Hematopoietic multipotent progenitor cell treated with erythropoietin and hydrocortisone succinate and interleukin-3 and kit ligand, for 4 days (in vitro differentiated cells): ENCODE results near the gene EHBP1L1.
"Not testable (repeated sequence)": the region's sequence is repeated elsewhere in the genome, so short reads cannot be mapped to it uniquely, and the experiment has no call there.

Experiments
- DNase-seq: peaks from one replicate; pipeline ENCODE4 v3.0.0-alpha.2; 2015

The EHBP1L1 gene

DNA sequence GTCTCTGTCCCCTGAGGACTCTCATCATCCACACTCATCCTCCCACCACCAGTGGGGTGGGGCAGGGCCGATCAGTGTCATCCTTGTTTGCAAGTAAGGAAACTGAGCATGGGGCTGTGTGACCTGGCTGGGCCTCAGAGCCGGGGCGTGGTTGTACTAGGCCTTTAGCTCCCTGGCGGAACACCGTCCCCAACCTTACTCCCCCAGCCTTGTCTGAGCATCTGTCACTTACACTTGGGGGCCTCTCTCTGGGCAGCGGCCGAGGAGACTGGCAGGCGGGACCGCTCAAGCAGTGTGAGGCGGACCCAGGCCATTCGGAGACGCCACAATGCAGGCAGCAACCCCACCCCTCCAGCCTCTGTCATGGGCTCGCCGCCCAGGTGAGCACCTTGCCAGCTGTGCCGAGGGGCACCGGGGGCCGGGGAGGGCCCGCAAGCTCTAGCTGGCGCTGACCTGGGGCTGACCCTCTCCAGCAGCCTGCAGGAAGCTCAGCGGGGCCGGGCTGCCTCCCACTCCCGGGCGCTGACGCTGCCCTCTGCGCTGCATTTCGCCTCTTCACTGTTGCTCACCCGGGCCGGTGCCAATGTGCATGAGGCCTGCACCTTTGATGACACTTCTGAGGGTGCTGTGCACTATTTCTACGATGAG lies 43.6 kb downstream of the EHBP1L1 start:
- no peak for DNase-seq

DNA sequence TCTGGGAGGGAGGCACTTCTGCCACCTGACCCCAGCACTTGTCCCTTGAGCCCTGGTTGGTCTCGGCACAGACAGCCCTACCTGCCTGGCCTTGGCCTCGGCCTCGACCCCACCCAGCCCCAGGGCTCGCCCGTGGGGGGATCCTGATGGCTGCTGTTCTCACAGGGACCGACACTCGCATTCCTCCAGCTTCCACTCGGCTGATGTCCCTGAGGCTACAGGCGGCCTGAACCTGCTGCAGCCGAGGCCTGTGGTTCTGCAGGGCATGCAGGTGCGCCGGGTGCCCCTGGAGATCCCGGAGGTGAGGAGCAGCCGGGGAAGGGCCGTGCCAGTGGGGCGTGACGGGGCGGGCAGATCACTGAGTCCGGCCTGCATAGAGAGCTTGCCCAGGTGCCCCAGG lies 44.8 kb downstream of the EHBP1L1 start:
- no peak for DNase-seq

DNA sequence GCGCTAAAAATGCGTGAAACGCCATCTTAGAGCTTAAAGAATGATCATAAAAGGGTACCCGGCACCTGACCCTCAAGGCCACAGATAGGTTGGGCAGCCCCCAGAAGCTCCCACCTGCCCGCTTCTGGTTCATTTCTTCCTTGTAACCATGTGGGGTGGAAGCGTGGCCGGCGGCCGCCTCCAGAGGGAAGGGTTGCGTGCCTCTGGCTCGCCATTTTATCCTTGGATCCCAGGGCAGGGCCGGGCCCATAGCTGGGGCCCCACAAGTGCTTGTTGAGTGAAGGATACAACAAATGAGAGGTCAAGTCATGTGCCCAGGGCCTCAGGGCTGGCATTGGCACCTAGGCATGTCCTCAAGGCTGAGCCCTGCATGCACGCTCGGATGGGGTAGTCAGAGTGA lies 45.6 kb downstream of the EHBP1L1 start:
- no peak for DNase-seq

DNA sequence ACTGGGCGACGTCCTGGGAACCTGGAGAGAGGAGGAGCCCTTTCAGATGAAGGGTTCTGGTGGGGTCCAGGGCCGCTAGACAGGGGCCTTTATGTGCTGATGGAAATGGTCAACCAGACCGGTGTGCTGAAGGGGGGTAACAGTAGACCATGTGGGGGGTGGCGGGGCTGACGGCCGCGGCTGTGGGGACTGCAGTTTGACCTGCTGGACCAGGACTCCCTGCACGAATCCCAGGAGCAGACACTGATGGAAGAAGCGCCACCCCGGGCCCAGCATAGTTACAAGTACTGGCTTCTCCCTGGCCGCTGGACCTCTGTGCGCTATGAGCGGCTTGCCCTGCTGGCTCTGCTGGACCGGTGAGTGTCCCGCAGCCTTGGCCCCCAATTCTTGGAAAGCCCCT lies 46.2 kb downstream of the EHBP1L1 start:
- no peak for DNase-seq

DNA sequence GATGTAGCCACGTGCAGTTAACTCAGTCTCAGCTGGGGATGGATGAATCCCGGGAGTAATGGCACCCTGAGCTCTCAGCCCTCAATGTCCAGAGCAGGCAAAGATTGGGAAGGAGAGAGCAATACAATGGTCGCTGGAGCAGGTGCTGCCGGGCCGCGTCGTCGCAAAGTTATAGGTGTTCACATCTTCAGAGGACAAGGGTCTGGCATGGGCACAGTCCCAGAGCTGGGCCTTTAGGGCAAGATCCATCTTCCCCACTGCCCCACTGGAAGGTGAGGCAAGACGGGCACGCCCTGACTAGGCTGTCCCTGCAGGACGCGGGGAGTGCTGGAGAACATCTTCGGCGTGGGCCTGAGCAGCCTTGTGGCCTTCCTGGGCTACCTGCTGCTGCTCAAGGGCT lies 47.3 kb downstream of the EHBP1L1 start:
- DNase-seq = no peak

DNA sequence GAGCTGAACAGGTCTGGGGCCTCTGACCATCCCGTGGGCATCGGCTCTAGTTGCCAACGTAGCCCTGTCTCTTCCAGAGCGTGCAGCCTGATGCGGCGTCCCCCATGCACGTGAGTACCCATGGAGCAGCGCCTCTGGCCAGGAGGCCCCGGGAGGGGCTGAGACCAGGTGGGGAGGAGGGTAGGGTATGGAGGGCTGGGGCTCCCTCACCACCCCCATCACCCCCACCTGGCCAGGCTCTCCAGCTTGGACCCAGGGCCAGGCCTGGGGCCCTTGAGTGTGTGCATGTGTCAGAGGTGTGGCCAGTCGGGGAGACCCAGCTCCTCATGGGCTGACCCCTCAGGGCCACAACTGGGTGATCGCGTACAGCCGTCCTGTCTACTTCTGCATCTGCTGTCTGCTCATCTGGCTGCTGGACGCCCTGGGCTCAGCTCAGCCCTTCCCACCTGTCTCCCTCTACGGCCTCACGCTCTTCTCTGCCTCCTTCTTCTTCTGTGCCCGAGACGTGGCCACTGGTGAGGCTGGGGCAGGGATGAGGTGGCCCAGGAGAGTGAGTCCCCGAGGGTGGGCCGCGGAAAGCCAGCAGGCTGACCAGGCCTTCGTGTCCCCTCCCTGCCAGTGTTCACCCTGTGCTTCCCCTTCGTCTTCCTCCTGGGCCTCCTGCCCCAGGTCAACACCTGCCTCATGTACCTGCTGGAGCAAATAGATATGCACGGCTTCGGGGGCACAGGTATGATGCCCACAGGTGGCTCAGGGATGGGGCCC lies 48.2 kb downstream of the EHBP1L1 start:
- no peak for DNase-seq

DNA sequence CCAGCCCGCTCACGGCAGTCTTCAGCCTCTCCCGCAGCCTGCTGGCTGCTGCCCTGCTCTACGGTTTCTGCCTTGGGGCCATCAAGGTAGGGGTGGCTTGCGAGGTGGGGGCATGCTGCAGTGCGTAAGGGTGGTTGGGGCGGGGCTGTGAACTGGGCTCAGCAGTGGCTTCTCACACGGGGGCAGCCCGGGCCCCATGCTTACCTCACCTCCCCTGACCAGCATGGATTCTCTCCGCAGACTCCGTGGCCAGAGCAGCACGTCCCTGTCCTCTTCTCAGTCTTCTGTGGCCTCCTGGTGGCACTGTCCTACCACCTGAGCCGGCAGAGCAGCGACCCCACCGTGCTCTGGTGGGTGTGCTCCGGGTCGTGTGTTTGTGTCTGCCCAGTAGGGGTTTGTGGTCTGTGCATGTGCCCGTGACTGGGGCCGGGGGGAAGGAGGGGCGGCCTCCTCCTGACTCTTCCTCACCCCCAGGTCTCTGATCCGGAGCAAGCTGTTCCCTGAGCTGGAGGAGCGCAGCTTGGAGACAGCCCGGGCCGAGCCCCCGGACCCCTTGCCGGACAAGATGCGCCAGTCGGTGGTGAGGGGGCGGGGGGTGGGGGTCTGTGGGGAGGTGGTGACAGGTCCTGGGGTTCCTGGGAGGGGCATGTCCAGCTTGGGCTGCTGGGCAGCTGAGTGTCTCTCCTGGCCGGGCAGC lies 49.2 kb downstream of the EHBP1L1 start:
- no peak for DNase-seq

DNA sequence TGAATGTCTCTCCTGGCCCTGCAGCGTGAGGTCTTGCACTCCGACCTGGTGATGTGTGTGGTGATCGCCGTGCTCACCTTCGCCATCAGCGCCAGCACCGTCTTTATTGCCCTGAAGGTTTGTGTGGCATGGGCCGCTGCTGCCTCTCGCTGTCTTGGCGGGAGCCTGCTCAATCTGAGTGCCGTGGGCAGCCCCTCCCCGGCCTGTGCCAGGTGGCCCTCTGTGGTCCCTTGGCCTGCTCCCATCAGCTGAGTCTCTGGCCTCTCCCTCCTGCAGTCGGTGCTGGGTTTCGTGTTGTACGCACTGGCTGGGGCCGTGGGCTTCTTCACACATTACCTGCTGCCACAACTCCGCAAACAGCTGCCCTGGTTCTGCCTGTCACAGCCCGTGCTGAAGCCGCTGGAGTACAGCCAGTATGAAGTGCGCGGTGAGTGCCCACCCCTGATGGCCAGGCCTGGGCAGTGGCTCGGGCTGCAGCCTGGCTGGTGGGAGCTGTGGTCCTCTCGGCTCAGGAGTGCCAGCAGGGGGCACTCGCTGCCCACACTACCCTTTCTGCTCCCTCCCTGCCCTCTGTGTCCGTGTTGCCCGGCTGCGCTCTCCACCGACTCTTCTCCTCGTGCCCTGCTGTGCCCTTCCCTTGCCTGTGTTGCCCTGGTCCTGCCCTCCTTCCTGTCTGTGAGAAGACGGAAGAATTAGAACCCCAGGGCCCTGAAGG lies 49.9 kb downstream of the EHBP1L1 start:
- DNase-seq = peak; percentile 85

DNA sequence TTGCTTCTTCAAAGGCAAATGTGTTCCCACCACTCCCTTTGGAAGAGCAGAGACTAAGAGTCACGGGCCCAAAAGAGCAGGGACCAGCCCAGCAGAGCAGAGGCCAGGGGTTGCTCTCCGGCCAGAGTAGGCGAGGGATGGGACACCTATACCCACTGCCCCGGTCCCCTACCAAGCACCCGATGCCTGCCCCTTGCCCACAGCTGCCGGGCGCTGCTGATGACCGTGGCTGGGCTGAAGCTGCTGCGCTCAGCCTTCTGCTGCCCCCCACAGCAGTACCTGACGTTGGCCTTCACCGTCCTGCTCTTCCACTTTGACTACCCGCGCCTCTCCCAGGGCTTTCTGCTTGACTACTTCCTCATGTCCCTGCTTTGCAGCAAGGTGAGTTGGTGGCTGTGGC lies 51.3 kb downstream of the EHBP1L1 start:
- DNase-seq = no peak

DNA sequence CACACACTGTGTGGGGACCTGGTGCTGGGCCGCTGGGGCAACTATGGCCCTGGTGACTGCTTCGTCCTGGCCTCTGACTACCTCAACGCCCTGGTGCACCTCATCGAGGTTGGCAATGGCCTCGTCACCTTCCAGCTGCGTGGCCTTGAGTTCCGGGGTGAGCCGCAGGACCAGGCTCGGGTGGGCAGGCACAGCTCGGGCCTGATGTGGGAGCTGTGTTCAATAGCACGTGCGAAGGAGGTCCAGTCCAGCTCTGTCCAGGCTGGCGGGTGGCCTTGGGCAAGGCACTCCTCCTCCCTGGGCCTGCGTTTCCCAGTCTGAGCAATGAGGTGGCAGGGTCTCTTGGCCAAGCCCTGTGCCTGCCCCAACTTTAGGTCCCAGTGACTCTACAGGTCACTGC lies 53.7 kb downstream of the EHBP1L1 start:
- no peak for DNase-seq

DNA sequence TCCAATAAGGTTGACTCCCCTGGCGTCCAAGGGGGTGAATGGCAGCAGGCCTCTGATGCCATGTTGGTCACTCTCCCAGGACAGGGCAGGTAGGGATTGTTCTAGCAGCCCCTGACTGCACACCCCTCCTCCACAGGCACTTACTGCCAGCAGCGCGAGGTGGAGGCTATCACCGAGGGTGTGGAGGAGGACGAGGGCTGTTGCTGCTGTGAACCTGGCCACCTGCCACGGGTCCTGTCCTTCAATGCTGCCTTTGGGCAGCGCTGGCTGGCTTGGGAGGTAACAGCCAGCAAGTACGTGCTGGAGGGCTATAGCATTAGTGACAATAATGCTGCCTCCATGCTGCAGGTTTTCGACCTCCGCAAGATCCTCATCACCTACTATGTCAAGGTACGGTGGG lies 54.4 kb downstream of the EHBP1L1 start:
- DNase-seq = no peak

DNA sequence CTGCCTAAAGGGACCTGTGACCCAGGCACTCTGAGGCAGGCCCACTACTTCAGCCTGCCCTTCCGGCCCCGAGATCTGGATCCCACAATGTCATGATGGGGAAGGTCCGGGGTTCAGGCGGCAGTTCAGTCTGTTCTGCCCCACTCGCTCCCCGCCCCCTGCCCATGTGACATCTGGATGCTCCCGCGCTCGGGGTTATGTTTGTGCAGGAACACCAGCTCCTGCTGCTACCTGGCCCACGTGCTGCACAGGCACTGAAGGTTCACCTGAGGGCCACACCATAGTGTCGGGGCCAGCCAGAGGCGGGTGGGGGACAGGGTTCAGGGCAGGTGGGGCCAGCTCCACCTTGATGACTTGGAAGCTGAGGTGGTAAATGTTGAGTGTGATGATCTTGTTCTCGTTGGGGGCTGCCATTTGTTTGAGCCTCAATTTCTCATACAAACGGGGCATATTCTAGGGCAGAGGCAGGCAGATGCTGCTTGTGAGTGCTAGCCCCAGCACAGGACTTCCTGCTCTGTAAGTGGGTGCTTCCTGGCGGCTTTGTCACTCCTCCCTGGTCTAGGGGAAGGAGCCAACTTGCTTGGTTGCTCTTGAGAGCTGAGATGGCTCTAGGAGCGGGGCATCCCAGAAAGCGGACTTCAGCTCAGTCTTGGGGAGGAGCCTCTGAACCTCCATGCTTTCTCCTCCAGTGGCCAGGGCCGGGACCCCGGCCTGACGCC lies 57.7 kb downstream of the EHBP1L1 start:
- DNase-seq = peak; percentile 38

DNA sequence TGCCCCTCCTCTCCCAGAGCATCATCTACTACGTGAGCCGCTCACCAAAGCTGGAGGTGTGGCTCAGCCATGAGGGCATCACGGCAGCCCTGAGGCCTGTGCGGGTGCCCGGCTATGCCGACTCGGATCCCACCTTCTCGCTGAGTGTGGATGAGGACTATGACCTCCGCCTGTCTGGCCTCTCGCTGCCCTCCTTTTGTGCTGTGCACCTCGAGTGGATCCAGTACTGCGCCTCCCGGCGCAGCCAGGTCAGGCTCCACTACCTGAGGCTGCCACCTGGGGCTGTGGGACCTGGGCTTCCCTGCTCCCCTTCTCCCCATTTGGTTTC lies 58.2 kb downstream of the EHBP1L1 start:
- DNase-seq = no peak

DNA sequence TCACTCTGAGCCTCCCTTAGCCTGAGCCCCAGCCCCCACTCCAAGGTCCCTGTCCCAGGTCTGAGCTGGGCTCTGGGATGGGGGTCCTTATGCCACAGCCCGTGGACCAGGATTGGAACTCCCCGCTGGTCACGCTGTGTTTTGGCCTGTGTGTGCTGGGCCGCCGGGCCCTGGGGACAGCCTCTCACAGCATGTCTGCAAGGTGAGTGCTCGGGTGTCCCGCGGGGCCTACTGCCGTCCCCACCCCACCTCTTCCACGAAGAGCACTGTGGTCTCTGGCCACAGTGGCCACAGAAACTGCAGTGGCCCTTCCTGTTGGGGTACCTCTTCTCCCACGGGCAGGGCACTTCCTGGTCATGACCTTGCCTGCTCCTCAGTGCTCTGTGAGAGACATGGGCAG lies 58.6 kb downstream of the EHBP1L1 start:
- DNase-seq = no peak

DNA sequence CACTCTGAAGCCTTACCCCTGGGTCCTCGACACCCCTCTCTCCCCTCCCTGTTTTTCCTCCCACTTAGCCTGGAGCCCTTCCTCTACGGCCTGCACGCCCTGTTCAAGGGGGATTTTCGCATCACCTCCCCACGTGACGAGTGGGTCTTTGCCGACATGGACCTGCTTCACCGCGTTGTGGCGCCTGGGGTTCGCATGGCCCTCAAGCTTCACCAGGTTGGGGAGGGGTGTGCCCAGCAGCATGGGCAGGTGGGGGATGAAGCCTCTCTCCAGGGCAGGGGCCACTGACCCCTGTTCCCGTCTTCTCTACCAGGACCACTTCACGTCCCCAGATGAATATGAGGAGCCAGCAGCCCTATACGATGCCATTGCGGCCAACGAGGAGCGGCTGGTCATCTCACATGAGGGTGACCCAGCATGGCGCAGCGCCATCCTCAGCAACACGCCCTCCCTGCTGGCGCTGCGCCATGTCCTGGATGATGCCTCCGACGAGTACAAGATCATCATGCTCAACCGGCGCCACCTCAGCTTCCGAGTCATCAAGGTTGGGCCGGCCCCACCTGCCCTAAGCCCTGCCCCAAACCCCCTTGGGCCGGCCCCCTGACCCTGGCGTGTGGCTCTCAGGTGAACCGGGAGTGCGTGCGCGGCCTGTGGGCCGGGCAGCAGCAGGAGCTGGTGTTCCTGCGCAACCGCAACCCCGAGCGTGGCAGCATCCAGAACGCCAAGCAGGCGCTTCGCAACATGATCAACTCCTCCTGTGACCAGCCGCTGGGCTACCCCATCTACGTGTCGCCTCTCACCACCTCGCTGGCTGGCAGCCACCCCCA lies 59.3 kb downstream of the EHBP1L1 start:
- DNase-seq = no peak

DNA sequence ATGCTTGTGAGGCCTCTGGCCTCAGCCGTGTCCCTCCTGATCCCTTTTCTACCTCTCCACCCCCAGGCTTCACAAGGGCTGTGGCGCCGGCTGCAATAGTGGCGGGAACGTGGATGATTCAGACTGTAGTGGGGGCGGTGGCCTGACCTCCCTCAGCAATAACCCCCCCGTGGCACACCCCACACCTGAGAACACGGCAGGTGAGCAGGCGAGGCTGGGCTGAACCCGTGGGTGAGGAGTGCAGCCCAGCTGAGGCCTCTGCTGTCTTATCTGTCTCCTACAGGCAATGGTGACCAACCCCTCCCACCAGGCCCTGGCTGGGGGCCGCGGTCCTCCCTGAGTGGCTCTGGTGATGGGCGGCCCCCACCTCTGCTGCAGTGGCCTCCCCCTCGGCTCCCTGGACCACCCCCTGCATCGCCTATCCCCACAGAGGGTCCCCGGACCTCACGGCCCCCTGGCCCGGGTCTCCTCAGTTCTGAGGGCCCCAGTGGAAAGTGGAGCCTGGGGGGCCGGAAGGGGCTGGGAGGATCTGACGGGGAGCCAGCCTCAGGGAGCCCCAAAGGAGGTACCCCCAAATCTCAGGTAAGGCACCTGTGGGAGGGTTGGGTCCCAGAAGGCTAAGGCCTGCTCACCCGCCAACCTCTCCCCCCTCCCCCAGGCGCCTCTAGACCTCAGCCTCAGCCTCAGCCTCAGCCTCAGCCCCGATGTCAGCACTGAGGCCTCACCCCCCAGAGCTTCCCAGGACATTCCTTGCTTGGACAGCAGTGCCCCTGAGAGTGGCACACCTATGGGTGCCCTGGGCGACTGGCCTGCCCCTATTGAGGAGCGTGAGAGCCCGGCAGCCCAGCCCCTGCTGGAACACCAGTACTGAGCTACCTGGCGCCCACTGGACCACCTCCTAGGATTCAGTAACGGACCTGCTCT lies 60.5 kb downstream of the EHBP1L1 start:
- peak; percentile 60 for DNase-seq

DNA sequence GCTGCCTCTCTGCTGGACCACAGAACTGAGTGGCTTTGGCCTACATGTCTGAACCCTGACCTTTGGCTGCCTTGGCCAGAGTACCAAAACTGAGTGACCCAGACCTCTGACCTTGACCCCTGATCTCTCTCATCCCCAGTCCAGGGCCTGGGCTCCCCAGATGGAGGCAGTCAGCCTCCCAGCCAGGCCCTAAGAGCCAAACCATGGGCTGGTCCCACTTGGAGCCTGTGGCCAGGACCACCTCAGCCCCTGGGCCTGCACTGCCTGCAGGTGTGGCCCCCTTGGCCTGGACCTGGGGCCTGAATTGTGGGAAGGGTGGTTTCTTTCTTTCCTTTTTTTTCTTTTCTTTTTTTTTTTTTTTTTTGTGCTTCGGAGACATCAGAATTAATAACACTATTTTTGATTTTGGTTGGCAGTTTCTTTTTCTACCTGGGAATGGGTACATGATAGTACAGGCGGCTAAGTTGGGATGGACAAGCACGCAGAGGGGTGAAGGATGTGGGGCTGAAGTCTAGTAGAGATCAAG lies 61.2 kb downstream of the EHBP1L1 start:
- DNase-seq = no peak

DNA sequence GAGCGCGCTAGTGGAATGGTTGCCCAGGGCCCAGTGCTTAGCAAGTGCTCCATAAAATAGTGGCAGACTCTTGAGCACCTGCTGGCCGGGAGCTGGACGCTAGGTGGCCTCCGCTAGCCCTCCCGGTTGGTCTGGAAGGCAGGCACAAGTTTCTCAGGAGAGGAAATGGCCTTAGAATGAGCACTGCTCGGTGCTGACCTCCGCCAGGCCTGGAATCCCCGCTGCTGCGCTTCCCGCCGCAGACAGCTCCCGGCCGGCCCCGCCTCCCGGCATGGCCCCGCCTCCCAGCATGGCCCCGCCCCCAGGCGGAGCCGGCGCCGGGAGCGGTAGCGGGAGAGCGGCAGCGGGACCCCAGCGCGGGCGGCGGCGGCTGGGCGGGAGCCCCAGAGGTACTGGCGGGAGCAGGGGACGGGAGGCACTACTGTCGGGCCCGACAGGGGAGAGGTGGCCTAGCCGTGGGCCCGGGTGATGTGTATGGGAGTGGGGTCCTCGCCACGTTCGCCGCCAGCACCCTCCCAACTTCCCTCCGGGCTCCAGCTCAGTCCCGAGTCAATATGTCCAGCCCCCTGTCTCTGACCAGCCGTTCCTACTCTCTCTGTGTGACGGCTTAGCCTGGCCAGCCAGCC lies 62.1 kb downstream of the EHBP1L1 start, which contains the start of gene SIPA1:
Gene SIPA1 (plus strand): TSS at position 308 of the 626 bp plus-strand sequence. CDS start 2,821 bp downstream, outside the sequence.
- peak; percentile 84 for DNase-seq

DNA sequence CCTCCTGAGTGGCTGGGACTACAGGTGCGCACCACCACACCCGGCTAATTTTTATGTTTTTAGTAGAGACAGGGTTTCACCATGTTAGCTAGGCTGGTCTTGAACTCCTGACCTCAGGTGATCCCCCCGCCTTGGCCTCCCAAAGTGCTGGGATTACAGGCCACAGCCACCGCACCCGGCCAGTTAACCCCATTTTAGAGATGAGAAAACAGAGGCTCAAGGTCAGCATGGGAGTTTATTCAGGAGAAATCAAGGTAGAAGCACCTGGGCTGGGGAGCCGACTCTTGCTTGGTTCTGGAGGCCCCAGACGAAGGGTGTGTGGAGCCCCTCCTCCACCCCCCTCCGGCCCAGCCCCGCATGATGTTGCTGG lies 63.4 kb downstream of the EHBP1L1 start:
- DNase-seq = not testable (repeated sequence)
